SK-N-SH (cell line): ENCODE results near the gene TOLLIP.

ENCODE experiments used
- CTCF ChIP-seq: fragments of 200-600 bp; sonication (generic); IDR thresholded peaks from 2 replicates; pipeline ENCODE4 v1.6.1; 2017; ENCODE audit warnings: antibody characterized with exemption, mild to moderate bottlenecking, moderate library complexity
- ELF1 ChIP-seq: IDR thresholded peaks from 2 replicates; pipeline ENCODE4 v1.4.0; 2012
- EZH2phosphoT487 ChIP-seq: fragments of 200-600 bp; sonication (generic); IDR thresholded peaks from 2 replicates; pipeline ENCODE4 v1.6.1; 2017; ENCODE audit warnings: low read depth, mixed run types, mild to moderate bottlenecking, antibody characterized with exemption, moderate library complexity, borderline replicate concordance
- GABPA ChIP-seq: IDR thresholded peaks from 2 replicates; pipeline ENCODE4 v1.4.0; 2012; ENCODE audit warnings: low read depth, mild to moderate bottlenecking
- MXI1 ChIP-seq: IDR thresholded peaks from 2 replicates; pipeline ENCODE4 v1.6.1; 2012; ENCODE audit warnings: mild to moderate bottlenecking, low read depth, low read length, improper control_type of control experiment
- PBX3 ChIP-seq: IDR thresholded peaks from 2 replicates; pipeline ENCODE4; 2012
- POLR2AphosphoS5 ChIP-seq: IDR thresholded peaks from 2 replicates; pipeline ENCODE4 v1.6.1; 2012; ENCODE audit warnings: low read depth, low read length
- RCOR1 ChIP-seq: fragments of 150-350 bp; IDR thresholded peaks from 2 replicates; pipeline ENCODE4 v1.6.1; 2017; ENCODE audit warnings: antibody characterized with exemption, low read length
- RFX5 ChIP-seq: IDR thresholded peaks from 2 replicates; pipeline ENCODE4 v1.6.1; 2012; ENCODE audit warnings: mild to moderate bottlenecking, improper control_type of control experiment, low read length
- SMC3 ChIP-seq: IDR thresholded peaks from 2 replicates; pipeline ENCODE4 v1.6.1; 2012; ENCODE audit warnings: low read depth, low read length, improper control_type of control experiment
- TAF1 ChIP-seq: IDR thresholded peaks from 2 replicates; pipeline ENCODE4 v1.6.1; 2012; ENCODE audit warnings: low read depth, mild to moderate bottlenecking, low read length, moderate library complexity, borderline replicate concordance
- YY1 ChIP-seq: IDR thresholded peaks from 2 replicates; pipeline ENCODE4 v1.4.0; 2012; ENCODE audit warnings: low read depth, mild to moderate bottlenecking
- ZBTB33 ChIP-seq: IDR thresholded peaks from 2 replicates; pipeline ENCODE4 v1.4.0; 2012; ENCODE audit warnings: low read depth, borderline replicate concordance

GRCh38 chr11:1333091-1333772 is 23.8 kb upstream of the TOLLIP start:
- TF ChIP-seq YY1, result no peak
- no peak for TF ChIP-seq CTCF
- no peak for TF ChIP-seq TAF1
- TF ChIP-seq PBX3, result no peak
- no peak for TF ChIP-seq POLR2AphosphoS5
- TF ChIP-seq ZBTB33, result no peak
- TF ChIP-seq EZH2phosphoT487, result no peak
- TF ChIP-seq RFX5, result no peak
- TF ChIP-seq GABPA, result no peak
- TF ChIP-seq ELF1, result no peak
- TF ChIP-seq MXI1, result no peak
- TF ChIP-seq RCOR1, result no peak
- TF ChIP-seq SMC3, result no peak
